SK-MEL-5 (cell line): Measurements from ENCODE around the gene GPR78. TPM values are rescaled to one million over a fixed set of nuclear protein-coding genes. Genes with fewer than 3 reads are reported as not detected.
A peak's percentile ranks its signal among the peaks of the same experiment; 100 is the strongest.

ENCODE experiments used
- DNase-seq: peaks from one replicate; pipeline ENCODE4 v3.0.0-alpha.2; 2016; ENCODE audit warnings: low read depth, low spot score
- in situ Hi-C: cut with HindIII; loops from 2 replicates; pipeline ENCODE4 v1.10.0; 2016; ENCODE audit warnings: low sequenced_read_pairs, high pct_unique_total_duplicates, low pct_unique_long_range_greater_than_20kb
- total RNA-seq: library from RNA; depleted of rRNA; stranded (reverse); fragments of >200 nt; shearing (Covaris generic); gene quantifications from 2 replicates; pipeline ENCODE4 v1.2.3, GENCODE V29; 2014

The GPR78 gene
- total RNA-seq, 1 experiment from 2014 or later, result not detected

DNA sequence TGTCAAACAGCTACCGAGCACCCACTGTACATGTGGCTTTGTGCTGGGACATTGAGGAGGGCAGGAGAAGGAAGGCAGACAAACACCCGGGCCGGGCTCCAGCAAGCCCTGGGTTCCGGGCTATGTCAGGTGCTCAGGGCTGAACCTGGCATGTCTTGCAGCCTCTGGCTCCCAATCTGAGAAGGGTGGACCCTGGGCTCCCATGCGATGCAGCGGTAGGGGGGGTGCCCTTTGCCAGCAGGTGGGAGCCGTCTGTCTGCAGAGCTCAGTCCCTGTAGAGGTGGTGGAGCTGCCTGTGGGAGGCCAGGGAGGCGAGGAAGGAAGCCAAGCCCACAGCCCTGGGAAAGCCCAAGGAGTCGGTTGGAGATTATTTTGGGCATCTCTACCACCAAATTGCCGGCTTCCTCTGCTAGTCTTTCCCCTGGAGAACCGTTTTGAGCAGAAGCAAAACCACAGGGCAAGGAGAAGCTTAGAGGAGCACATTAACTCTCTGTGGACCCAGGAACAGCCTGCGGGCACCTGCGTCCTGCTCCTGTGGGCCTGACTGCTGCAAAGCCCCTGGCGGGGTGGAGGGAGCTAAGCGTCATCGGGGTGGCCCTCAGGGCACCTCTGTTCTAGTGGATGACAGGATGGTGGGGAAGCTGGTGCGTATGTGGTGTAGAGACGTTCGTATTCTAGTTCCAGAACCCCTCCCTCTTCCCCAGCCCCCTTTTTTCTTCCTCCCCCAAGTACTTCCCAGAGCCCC is 22.7 kb downstream of the GPR78 start:
- no peak for DNase-seq
- in situ Hi-C loops, result no loop called here

DNA sequence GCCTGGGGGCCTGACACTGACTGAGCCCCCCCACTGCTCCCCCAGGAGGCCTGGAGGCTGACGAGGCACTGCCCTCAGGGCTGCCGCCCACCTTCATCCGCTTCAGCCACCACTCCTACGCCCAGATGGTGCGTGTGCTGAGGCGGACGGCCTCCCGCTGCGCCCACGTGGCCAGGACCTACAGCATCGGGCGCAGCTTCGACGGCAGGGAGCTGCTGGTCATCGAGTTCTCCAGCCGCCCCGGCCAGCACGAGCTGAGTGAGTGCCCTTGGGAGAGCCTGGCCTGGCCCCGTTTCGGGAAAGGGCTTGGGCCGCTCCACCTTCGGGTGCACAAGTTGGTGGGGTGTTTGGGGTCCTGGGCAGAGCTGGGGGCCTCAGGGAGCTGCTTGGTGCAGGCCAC is 23.7 kb downstream of the GPR78 start:
- no peak for DNase-seq
- in situ Hi-C loops, result no loop called here

DNA sequence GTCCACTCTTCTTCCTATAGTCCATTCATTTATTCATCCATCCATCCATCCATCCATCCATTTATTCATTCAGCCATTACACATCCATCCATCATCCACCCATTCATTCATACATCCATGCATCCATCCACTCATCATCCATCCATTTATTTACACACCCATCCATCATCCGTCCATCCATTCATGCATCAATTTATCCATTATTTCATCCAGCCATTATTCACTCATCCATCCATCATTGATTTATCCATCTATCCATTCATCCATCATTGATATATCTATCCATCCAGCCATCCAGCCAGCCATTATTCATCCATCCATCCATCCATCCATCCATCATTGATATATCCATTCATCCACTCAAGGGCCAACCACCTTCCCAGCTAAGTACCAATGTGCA is 25.1 kb downstream of the GPR78 start:
- in situ Hi-C loops, result no loop called here
- no peak for DNase-seq

DNA sequence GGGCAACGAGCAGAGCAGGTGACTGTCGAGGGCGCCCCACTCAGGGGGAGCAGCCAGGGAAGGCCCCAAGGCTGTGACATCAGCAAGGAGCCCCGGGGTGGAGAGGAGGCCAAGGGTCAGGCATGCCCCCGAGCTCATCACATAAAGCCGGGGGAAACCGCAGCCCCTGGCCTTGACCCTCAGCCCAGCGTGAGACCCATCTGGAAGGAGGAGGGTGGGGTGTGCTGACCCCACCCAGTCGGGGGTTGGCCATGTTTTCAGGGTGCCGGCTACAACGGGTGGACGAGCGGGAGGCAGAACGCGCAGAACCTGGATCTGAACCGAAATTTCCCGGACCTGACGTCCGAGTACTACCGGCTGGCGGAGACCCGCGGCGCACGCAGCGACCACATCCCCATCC is 26.3 kb downstream of the GPR78 start:
- in situ Hi-C loops, result no loop called here
- DNase-seq, result no peak

DNA sequence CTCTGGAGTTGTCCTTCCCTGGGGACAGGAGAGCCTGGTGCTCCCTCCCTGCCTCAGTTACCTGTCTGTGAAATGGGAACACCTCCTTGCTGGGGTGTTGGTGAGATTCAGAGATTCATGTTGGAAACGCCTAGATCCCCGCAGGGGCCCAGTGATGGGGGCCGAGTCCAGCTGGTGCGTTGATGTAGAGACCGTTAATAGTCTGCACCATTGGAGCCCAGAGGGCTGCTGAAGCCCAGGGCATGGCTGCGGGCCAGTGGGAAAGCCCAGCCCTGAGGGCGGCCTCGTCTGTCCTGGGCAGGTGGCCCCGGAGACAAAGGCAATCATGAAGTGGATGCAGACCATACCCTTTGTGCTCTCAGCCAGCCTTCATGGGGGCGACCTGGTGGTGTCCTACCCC is 26.8 kb downstream of the GPR78 start:
- in situ Hi-C loops, result no loop called here
- no peak for DNase-seq

DNA sequence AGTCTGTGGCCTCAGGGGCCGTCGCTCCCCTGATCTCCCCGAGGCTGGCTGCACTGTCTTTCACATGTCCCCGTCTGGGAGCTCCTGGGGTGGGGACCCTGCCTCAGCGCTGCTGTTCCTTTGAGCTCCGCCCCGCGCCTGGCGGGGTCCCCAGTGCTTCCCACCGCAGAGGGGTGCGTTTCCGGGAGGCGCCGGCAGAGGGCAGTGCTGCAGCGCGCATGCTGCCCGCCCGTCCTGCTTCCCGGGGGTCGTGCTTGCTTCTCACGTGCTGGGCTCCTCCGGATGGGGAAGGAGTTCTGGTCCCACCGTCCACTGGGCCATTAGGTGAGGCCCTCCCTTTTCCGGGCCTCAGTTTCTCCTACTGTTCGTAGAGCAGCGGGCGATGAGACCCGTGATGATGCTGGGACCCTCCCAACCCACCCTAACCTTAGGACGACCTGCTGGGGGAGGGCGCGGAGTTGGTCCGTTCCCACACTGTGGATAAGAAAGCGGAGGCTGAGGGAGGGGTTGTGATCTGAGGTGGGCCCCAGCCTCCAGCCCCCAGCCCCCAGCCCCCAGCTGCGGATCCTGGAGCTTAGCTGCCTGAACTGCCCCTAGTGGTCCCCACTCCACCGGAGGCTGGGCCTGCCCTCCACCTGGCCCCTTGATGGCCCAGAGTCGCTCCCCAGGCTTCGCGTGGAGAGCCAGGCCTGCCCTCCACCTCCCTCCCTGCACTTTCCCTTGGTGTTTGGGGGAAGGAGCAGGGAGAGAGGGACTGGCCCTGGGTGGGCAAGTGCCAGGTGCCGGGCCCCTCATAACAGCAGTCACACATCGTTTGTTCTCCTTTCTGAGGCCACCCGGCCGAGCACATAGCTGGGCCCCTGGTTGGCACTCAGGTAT is 27.6 kb downstream of the GPR78 start:
- in situ Hi-C loops, result no loop called here
- DNase-seq, result peak; percentile 37

DNA sequence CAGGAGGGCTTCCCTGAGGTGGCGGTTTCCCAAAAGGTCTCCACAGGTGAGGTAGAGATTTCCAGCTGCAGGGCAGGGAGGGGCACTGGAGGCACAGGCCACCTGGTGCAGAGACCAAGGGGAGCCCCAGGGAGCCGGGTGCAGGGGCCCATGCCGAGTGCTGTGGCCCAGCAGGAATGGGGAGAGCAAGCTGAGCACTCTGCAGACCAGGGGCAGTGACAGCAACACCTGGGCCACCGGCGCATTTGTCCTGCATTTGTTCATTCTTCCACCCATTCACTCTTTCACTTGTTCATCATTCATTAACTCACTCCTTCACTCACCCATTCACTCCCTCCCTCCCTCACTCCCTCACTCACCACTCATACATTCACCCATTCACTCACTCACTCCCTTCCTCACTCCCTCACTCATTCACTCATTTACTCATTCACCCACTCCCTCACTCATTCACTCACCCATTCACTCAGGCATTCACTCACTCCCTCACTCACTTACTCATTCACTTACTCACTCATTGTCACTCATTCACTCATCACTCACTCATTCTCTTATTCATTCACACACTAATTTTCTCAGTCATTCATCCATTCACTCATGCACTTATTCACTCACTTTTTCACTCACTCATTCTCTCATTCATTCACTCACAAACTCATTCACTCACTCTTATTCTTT is 28.7 kb downstream of the GPR78 start:
- in situ Hi-C loops, result no loop called here
- DNase-seq, result no peak

DNA sequence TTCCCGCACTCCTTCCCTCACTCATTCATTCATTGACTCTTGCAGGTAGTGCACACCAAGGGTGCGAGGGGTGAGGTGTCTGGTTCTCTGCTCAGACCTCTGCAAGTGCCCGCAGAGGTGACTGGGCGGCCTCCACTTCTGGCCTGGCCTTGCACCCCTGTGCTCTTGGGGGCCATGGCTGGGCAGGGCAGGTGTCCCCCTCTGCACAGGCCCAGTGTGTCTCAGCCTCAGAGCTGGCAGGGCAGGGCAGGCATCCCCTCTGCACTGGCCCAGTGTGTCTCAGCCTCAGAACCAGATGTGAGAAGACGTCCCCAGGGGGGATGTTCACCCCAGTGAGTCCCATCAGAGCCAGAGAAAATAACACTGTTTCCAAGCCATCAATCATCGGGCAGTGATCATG is 29.2 kb downstream of the GPR78 start:
- no peak for DNase-seq
- in situ Hi-C loops, result no loop called here

DNA sequence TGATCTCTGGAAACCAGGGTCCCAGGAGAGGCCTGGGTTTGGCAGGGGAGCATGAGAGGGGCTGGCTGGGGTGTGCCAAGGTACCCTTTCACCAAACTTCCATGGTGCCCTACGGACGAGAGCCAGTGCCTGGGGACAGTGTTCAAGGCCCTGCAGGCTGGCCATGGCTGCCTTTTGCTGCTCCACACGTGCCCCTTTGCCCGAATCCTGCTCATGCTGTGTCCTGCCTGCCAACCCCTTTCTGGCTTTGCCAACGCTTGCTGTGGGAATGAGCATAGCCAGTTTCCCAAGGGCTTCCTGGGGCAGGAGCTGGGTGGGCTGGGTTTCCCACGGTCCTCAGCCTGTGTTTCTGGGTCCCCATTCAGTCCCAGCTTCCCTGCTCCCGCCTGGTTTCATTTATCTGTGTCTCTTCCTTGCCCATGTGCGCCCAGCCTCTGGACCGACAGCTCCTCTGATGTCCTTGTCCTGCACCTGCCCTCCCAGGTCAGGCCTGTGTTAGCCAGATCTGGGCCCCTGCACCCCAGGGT is 29.7 kb downstream of the GPR78 start:
- in situ Hi-C loops, result no loop called here
- DNase-seq, result no peak

DNA sequence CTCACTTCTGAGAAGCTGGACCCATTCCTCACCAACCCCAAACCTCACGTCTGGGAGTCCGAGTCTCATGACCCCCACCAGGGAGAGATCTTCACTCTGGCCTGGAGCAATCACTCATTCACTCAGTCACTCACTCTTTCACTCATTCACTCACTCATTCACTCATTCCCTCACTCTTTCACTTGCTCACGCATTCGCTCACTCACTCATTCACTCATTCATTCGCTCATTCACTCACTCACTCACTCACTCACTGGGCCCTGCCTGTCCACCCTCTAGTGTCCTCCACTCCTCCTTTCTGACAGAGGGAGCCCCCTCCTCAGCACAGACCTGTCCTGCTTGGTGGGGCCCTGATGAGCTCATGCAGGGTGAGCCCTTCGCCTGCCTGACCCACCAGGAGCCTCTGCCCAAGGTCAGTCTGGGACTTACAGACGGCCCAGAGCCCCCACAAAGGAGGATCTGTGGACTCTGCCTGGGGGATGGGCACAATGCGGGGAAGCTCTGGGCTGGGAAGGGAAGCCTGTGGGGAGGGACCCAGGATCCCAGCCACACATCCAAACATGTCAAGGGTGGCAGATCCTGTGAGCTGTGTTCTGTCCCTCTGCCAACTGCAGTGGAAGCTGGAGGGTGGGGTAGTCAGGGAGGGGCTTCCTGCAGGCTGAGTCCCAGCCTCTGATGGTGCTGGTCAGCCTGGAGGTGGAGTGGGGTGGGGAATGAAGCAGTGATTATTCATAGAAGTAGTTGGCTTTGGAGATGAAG is 30.8 kb downstream of the GPR78 start:
- in situ Hi-C loops, result no loop called here
- no peak for DNase-seq

DNA sequence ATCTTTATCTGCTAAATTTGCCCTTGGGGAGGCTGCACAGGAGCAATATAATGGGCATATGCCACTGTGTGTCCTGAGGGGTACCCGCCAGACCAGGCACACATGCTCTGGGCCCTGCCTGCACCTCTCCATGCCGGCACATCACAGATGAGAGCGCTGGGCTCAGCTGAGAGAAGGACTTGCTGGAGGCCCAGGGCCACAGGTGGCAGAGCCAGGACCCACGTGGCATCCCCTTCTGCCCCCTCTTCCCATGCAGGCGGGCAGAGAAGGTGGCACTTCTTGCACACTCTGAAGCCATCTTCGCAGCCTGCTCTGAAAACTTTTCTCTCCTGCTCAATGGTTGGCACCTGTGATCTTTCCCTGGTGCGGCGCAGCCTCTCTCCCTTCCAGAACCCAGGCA is 32.5 kb downstream of the GPR78 start:
- no peak for DNase-seq
- in situ Hi-C loops, result no loop called here

DNA sequence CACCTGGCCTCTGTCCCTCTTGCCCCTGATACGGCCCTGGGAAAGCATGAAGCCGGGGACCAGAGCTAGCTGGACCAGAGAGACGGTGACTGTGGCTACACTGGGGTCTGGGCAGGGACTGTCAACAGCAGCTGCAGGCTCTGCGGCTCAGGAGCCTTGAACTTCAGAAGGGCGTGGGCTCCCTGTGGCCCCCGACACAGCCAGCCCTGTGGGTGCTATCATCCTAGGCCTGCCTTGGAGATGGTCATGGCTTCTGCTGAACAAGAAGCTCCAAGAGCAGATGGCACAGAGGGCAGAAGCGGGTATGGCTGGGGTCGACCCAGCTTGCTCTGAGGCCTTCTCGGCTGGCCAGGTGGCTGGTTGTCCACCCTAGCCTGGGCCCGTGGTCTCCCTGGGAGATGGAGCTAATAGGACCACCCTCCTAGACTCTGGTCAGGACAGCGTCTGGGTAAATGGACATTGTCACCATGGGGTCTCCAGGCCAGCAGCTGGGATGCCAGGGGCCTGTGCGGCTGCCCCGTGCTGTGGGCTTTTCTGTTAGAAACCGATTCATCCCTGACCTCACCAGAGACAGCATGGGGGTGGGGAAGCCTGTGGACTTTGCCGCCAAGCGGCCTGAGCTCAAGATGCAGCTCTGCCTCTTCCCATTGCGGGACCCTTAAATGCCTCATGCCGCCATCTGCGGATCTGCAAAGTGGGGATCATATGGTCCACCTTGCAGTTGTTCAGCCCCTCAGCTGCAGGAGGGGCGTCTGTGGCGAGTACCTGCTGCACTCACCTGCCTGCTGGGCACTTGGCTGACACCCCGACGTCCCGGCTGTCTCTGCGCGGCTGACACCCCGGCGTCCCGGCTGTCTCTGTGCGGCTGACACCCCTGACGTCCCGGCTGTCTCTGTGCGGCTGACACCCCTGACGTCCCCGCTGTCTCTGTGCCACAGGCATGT is 33.5 kb downstream of the GPR78 start:
- no peak for DNase-seq
- in situ Hi-C loops, result no loop called here

DNA sequence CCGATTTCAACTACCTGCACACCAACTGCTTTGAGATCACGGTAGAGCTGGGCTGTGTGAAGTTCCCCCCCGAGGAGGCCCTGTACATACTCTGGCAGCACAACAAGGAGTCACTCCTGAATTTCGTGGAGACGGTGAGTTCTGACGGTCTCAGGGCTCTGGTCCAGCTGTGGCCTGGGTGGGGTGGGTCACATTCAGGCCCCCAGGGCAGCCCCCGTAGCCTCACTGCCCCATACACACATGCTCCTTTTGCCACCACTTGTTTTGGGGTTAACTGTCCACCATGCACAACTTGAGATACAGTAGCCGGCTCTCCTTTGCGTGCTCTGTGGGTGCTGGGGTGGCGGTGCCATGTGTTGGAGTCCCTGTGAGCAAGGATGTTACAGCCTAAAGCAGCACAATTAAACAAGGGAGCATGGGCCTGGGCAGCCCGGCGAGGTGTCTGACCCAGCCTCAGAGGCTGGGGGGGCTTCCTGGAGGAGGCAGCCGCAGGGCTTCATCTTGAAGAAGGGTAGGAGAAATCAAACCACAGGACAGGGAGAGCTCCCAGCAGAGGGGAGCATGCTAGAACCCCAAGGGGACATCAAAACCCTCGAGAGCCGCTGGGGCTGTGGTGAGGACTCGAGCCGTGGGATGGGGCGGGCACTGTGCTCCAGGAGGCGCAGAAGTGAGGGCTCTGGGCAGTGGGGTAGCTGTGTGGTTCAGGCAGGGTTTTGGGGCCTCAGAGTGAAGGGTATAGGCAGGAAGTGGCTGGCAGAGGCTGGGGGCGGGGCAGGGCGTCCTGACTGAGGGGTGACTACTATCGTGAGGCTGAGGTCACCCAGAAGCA is 34.4 kb downstream of the GPR78 start:
- in situ Hi-C loops, result no loop called here

DNA sequence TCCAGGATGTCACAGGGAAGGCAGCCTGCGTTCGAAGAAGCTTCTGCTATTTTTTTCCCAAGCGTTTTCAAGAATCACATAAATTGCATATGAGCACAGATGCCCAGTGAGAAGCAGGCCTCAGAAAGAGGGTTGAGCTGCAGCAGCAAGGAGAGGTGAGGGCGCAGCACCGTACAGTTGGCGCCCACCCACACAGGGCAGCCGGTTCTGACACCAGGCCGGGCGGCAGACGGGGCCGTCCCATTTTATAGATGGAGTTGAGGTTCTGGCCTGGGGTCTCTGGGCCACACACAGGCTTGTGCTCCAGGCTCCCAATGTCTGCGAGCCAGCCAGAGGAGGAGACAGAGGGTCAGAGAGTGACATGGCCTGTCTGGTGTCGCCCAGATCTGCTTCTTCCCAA is 35.2 kb downstream of the GPR78 start:
- no peak for DNase-seq
- in situ Hi-C loops, result no loop called here

More for the DNA sequence above, 34.4 kb downstream of the GPR78 start:
- no peak for DNase-seq

DNA sequence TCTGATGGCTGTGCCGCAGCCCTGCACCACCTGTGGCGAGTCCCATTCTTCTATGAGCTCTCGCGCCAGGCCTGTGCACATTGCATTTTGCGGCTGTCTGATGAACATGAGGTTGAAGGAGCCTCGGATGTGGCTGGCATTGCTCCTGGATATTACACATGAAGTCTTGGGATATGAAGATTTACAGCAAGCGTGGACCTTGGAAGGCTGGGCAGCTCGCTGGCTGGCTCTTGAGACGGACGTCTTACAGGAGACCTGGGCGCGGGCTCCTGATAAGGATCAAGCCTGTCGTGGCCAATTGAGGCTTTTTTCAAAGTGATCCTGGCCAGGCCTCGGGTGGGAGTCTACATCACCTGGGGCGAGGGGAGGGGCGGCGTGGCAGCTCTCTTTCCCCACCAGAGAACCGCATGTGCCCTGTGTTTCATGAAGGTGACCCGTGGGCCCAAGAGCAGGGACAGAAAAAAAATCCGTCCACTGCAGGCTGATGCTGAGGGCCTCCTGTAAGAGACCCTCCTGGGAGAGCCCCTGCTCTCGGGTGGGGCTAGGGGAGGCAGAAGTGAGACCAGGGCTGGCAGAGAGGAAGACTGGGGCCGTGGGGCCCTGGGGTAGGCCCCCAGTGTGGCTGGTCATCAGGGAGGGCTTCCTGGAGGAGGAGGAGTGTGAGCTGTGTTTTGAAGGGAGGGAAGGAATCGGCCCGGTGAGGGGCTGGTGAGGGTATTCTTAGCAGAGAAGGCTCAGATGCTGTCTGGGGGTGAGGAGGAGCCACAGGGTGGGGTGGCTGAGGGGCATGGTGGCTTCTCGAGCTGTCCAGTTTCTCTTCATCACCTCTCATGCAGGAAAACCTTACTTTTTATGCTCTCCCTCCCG is 36.0 kb downstream of the GPR78 start:
- DNase-seq, result no peak
- in situ Hi-C loops, result no loop called here
